Measurements from ENCODE around the gene SYNPO.

SYNPO gene

GRCh38 chr5:150625831-150626746 is 14.4 kb upstream of the SYNPO start:
- no peak for DNase-seq

- no peak for DNase-seq
Measured at GRCh38 chr5:150626853-150627276, 13.6 kb upstream of the SYNPO start.

- DNase-seq = no peak
Measured at GRCh38 chr5:150627731-150628545, 12.5 kb upstream of the SYNPO start.

DNA sequence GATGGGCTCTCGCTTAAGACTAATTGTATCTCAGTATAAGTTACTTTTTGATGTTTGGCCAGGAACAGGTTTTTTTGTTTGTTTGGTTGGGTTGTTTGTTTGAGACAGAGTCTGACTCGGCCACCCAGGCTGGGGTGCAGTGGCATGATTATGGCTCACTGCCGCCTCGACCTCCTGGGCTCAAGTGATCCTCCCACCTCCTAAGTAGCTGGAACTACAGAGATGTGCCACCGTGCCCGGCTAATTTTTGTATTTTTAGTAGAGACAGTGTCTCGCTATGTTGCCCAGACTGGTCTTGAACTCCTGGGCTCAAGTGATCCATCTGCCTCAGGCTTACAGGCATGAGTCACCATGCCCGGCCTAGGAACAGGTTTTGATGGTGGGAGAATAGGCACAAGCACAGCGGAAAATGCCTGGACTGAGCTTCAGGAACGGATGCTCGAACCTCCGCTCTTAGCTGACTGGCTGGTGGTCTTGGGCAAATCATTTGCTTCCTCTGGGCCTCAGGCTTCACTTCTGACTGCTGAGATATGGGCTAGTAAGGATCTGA is 11.4 kb upstream of the SYNPO start:
- no peak for DNase-seq

- no peak for DNase-seq
Measured at GRCh38 chr5:150630016-150630415, 10.4 kb upstream of the SYNPO start.

DNA sequence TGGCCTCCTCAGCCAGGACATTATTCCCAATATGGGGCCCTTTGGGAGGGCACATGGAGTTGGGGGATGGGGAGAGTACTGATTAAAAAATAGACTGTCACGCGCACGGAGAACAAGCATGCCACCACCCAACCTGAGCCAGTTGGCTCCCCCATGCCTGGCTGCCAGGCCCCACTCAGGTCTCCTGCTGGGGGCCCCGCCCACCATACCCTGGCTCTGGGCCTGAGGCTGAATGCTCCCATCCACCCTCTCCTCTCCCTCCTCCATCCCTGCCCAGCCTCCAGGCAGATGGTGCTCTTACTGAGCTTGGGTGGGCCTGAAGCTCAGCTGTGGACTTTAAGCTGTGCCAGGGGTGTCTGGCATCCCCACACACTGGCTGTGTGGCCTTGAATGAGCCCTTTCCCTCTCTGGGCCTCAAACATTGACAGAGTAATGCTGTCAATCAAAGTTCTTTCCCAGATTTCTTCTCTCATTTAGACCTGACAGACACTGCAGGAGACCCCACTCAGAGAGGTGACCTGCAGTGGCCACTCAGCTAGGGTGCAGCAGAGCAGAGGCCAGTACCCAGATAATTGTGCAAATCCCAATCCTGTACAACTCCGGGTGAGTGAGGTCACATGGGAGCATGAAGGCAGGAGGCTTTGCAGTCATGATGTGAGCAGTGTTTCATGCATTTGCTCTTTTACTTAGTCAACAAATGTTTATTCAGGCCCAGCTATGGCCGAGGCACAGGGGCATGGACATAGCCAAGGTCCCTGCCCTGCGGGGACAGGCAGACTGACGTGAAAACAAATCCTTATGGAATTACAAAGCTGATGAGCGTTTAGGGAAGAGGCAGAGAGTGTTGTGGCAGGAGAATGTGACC is 9.8 kb upstream of the SYNPO start:
- DNase-seq = no peak

DNA sequence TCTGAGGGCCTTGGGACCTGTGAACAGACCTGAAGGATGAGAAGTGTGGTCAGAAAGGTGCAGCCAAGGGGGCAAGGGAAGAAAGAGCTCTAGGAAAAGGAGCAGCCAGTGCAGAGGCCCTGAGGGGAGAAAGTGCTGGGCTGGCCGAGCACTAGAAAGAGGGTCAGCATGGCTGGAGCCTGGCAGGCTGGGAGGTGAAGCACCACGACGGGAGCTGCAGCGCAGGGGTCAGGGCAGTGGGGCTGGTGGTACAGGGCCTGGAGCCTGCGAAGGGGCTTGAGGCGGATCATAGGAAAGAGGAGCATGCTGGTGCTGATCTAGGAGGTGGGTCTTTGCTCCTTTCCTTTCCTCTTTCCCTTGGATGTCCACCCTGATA is 9.1 kb upstream of the SYNPO start:
- DNase-seq = no peak

DNA sequence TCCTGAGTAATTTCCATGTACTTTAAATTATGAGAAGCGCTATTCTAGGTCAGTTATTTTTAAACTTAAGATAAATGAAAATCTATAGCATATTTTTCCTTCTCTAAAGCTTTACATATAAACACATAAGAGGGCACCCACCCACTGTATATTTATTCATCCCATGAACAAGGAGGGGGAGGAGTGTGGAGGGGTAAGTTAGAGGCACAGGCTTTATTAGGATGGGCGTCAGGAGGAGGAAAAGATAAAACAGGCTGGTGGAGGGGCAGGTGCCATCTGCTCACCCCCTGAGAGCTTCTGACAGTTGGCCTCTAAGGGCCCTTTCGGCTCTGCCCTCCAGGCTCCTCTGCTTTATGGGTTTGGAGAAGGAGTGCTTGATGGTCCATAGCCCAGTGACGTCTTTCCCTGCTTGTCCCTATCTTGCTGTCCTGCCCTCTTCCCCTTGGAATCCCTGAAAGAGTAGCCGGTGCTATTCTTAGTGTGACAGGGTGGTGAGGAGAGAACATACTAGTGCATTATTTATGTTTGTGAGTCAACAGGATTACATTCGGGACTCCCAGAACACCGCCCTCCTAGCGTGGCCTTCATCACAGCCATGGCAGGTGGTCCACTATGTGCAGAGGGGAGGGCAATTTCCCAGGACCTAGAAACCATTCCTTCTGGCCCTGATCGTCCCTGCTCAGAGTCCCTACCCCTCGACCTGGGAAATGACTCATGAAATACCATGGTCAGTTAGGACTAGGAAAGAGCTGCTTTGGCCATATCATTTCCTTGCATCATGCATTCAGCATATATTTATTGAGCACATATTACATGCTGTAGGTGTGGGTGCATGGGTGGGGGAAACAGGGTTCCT is 7.9 kb upstream of the SYNPO start:
- DNase-seq = no peak

- no peak for DNase-seq
Measured at GRCh38 chr5:150633429-150633828, 7.0 kb upstream of the SYNPO start.

GRCh38 chr5:150636391-150637244 is 3.8 kb upstream of the SYNPO start:
- DNase-seq = no peak

DNA sequence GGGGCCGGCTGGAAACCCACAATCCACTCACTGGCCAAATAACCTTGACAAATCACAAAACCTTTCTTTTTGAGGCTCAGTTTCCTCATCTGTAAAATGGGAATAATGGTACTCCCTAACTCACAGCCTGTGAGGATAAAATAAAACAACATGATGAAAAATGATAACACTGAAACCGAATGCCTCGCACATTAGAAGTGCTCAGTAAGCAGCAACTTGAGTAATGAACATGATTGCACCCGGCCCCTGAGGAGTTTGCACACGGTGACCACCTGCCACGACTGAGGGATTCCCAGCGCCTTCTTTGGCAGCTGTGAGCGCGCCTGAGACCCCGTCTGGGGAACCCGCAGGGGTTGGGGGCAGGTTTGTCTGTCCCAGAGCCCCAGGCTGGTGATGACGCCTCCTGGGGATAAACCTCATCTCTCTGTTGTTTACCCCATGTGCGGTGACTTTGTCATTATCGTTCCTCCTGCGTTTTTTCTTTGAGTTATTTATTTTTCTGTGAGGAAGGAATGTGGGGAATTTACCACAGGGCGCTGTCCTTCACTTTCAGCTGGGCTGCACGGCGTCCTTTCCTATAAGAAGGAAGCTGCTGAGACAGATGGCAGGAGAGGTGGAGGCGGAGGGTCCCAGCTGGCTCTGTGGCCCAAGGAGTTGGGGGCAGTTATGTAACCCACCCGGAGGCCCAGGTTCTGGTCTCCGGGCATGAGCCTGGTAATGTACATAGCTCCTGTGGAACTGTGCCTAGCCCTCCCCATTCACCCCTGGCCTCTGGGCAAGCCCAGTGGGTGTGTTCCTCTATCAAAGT is 3.0 kb upstream of the SYNPO start:
- no peak for DNase-seq

DNA sequence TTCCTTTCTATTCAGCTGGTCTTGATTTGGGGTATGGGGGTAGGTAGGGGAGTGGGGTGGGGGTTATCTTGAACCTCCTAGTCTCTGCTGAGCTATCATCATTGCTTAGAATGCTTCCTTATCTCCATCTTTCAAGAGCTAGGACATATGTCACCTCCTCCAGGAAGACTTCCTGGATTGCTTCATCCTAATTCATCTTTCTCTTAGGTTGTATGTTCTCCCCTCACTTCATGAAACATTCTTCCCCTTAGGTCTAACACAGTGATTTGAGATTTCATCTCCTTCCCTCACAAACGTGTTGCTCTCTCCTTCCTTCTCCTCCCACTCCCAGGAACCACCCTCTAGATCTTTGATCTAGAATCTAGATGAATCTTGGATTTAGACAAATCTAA is 2.4 kb upstream of the SYNPO start:
- DNase-seq = no peak

GRCh38 chr5:150638488-150639376 is 1.7 kb upstream of the SYNPO start:
- DNase-seq = no peak

GRCh38 chr5:150639377-150639692 is 1.1 kb upstream of the SYNPO start:
- no peak for DNase-seq

- DNase-seq = no peak
Measured at GRCh38 chr5:150639751-150640150, 709 bp upstream of the SYNPO start.

DNA sequence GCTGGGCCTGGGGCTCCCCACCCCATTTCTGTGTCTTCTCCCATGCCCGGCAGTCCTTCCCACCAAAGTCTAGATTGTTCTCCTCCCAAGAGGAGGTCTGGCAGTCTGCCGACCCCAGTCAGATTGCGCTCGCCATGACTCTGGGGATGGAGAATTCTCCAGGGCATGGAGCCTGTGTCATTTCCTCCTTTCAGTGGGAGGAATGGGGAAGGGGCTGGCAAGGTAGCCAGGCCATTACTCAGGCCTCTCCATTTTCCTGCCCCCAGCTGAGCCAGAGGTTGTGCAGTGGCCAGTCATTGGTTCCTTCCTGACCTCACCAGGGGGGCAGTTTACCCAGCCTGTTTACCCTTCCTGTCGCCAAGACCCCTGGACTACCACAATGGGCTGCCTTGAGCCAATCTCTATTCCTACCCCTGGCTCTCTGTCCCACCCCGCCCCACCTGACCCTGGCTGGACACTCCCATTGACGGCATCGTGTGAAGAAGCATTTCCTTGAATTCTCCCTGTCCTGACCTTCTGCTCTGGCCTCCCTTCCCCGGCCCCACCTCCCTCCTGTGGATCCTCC is 628 bp downstream of the SYNPO start:
- DNase-seq = no peak

DNA sequence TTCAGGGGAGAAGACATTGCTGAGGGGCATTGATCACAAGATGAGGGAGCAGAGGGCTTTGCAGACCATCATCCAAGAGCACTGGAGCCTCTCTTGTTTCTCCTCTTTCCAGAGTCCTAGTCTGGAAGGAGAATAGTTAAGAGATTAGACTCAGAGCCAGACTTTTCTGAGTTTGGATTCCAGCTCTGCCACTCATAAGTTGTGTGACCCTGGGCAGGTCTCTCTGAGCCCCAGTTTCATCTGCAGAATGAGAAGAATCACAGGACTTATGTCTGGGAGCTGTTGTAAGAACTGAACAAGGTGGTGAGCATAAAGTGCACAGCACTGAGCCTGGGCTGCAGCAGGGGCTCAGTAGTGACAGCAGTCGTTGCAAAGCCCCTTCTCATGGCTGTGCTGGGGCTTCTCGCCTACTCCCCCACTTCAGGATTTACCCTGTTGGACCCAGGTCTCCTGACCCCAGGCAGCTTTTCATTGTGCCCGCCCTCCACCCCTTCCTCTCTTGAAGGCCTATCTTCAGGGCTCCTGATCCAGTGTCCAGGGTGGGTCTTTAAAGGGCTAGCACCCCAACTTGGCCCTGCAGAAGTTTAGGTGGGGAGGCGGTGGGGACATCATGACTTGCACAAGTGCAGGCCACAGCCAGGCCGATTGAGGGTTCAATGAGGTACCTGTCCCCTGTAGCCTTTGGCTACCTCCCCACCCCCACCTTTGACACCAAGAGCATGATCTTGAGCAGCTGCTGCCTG is 1.5 kb downstream of the SYNPO start:
- DNase-seq = no peak

- DNase-seq = peak; percentile 76
Measured at GRCh38 chr5:150642567-150642927, 2.1 kb downstream of the SYNPO start.

Measured in right forelimb (tissue), 1 donor.